Measurements from ENCODE around the gene CCDC68. TPM values are rescaled to one million over a fixed set of nuclear protein-coding genes. Genes with fewer than 3 reads are reported as not detected.

The CCDC68 gene
- total and polyA plus RNA-seq, 9 donors: 0.39 to 3.3 (median 0.58) TPM

GRCh38 chr18:54948350-54948837 lies 10.9 kb downstream of the CCDC68 start:
- Histone ChIP-seq H3K9me3 (replicated peaks; ENCODE audit: control insufficient read depth, low read depth, low read length) (no peaks in the 10 kb centered on the region), H3K36me3 (ENCODE audit: control insufficient read depth, insufficient read depth, low read length) (no peaks in the 10 kb centered on the region), H3K4me1 (ENCODE audit: control insufficient read depth, insufficient read depth, low read length) (no peaks in the 10 kb centered on the region), H3K27me3 (ENCODE audit: control insufficient read depth, insufficient read depth, low read length) (no peaks in the 10 kb centered on the region), H3K4me3 (ENCODE audit: low read length) (no peak overlapping the region), H3K27ac (ENCODE audit: low read length) (no peak overlapping the region)
- 70% methylated on average over 3 of the region's 4 CpGs for WGBS (ENCODE audit: insufficient coverage)
- no peak for DNase-seq

GRCh38 chr18:54947091-54947490 lies 12.2 kb downstream of the CCDC68 start:
- DNase-seq: no peak
- no peak overlapping the region for H3K27ac ChIP-seq (ENCODE audit: low read length)
- H3K9me3 ChIP-seq (replicated peaks; ENCODE audit: control insufficient read depth, low read depth, low read length): no peaks in the 10 kb centered on the region
- no peaks in the 10 kb centered on the region for H3K4me1 ChIP-seq (ENCODE audit: control insufficient read depth, insufficient read depth, low read length)
- H3K4me3 ChIP-seq (ENCODE audit: low read length): no peak overlapping the region
- H3K36me3 ChIP-seq (ENCODE audit: control insufficient read depth, insufficient read depth, low read length): no peaks in the 10 kb centered on the region
- no CpG with 5 or more reads among the region's 1 CpG for WGBS (ENCODE audit: insufficient coverage)
- no peaks in the 10 kb centered on the region for H3K27me3 ChIP-seq (ENCODE audit: control insufficient read depth, insufficient read depth, low read length)

- H3K4me1 ChIP-seq (ENCODE audit: control insufficient read depth, insufficient read depth, low read length): no peaks in the 10 kb centered on the region
- DNase-seq: peak; percentile 24
- WGBS (ENCODE audit: insufficient coverage): no CpG with 5 or more reads among the region's 7 CpGs
- H3K4me3 ChIP-seq (ENCODE audit: low read length): peak overlapping the region; percentile 22
- no peaks in the 10 kb centered on the region for H3K27me3 ChIP-seq (ENCODE audit: control insufficient read depth, insufficient read depth, low read length)
- no peaks in the 10 kb centered on the region for H3K9me3 ChIP-seq (replicated peaks; ENCODE audit: control insufficient read depth, low read depth, low read length)
- peak overlapping the region; percentile 54 for H3K27ac ChIP-seq (ENCODE audit: low read length)
- no peaks in the 10 kb centered on the region for H3K36me3 ChIP-seq (ENCODE audit: control insufficient read depth, insufficient read depth, low read length)
Measured at GRCh38 chr18:54946149-54946581, 13.1 kb downstream of the CCDC68 start.

- Histone ChIP-seq H3K4me1 (ENCODE audit: control insufficient read depth, insufficient read depth, low read length) (no peaks in the 10 kb centered on the region), H3K36me3 (ENCODE audit: control insufficient read depth, insufficient read depth, low read length) (no peaks in the 10 kb centered on the region), H3K27ac (ENCODE audit: low read length) (no peak overlapping the region), H3K27me3 (ENCODE audit: control insufficient read depth, insufficient read depth, low read length) (no peaks in the 10 kb centered on the region), H3K4me3 (ENCODE audit: low read length) (no peak overlapping the region), H3K9me3 (replicated peaks; ENCODE audit: control insufficient read depth, low read depth, low read length) (no peaks in the 10 kb centered on the region)
- 50% methylated on average over 1 of the region's 4 CpGs for WGBS (ENCODE audit: insufficient coverage)
- DNase-seq: peak; percentile 26
Measured at GRCh38 chr18:54945576-54946125, 13.6 kb downstream of the CCDC68 start.

GRCh38 chr18:54942569-54942968 lies 16.7 kb downstream of the CCDC68 start:
- Histone ChIP-seq H3K4me1 (ENCODE audit: control insufficient read depth, insufficient read depth, low read length) (no peaks in the 10 kb centered on the region), H3K27ac (ENCODE audit: low read length) (no peak overlapping the region), H3K9me3 (replicated peaks; ENCODE audit: control insufficient read depth, low read depth, low read length) (no peaks in the 10 kb centered on the region), H3K27me3 (ENCODE audit: control insufficient read depth, insufficient read depth, low read length) (no peaks in the 10 kb centered on the region), H3K4me3 (ENCODE audit: low read length) (no peak overlapping the region), H3K36me3 (ENCODE audit: control insufficient read depth, insufficient read depth, low read length) (no peaks in the 10 kb centered on the region)
- no peak for DNase-seq
- no CpG with 5 or more reads among the region's 3 CpGs for WGBS (ENCODE audit: insufficient coverage)

- no peaks in the 10 kb centered on the region for H3K27me3 ChIP-seq (ENCODE audit: control insufficient read depth, insufficient read depth, low read length)
- WGBS (ENCODE audit: insufficient coverage): no CpG with 5 or more reads among the region's 4 CpGs
Measured at GRCh38 chr18:54942144-54942543, 17.1 kb downstream of the CCDC68 start.

GRCh38 chr18:54939361-54939917 lies 19.8 kb downstream of the CCDC68 start:
- WGBS (ENCODE audit: insufficient coverage): 83% methylated on average over 5 of the region's 7 CpGs
- Histone ChIP-seq H3K36me3 (ENCODE audit: control insufficient read depth, insufficient read depth, low read length) (no peaks in the 10 kb centered on the region), H3K9me3 (replicated peaks; ENCODE audit: control insufficient read depth, low read depth, low read length) (no peaks in the 10 kb centered on the region), H3K27me3 (ENCODE audit: control insufficient read depth, insufficient read depth, low read length) (no peaks in the 10 kb centered on the region), H3K4me3 (ENCODE audit: low read length) (no peak overlapping the region), H3K4me1 (ENCODE audit: control insufficient read depth, insufficient read depth, low read length) (no peaks in the 10 kb centered on the region), H3K27ac (ENCODE audit: low read length) (no peak overlapping the region)
- no peak for DNase-seq

More at GRCh38 chr18:54942144-54942543, 17.1 kb downstream of the CCDC68 start:
- no peak for DNase-seq
- no peaks in the 10 kb centered on the region for H3K9me3 ChIP-seq (replicated peaks; ENCODE audit: control insufficient read depth, low read depth, low read length)
- no peaks in the 10 kb centered on the region for H3K4me1 ChIP-seq (ENCODE audit: control insufficient read depth, insufficient read depth, low read length)
- no peak overlapping the region for H3K27ac ChIP-seq (ENCODE audit: low read length)
- no peak overlapping the region for H3K4me3 ChIP-seq (ENCODE audit: low read length)
- H3K36me3 ChIP-seq (ENCODE audit: control insufficient read depth, insufficient read depth, low read length): no peaks in the 10 kb centered on the region

- Histone ChIP-seq H3K27ac (ENCODE audit: low read length) (no peak overlapping the region), H3K27me3 (ENCODE audit: control insufficient read depth, insufficient read depth, low read length) (no peaks in the 10 kb centered on the region), H3K36me3 (ENCODE audit: control insufficient read depth, insufficient read depth, low read length) (no peaks in the 10 kb centered on the region), H3K4me1 (ENCODE audit: control insufficient read depth, insufficient read depth, low read length) (no peaks in the 10 kb centered on the region), H3K4me3 (ENCODE audit: low read length) (no peak overlapping the region), H3K9me3 (replicated peaks; ENCODE audit: control insufficient read depth, low read depth, low read length) (no peaks in the 10 kb centered on the region)
- no peak for DNase-seq
- WGBS (ENCODE audit: insufficient coverage): no CpG with 5 or more reads among the region's 3 CpGs
Measured at GRCh38 chr18:54938506-54938905, 20.8 kb downstream of the CCDC68 start.

GRCh38 chr18:54932472-54932871 lies 26.8 kb downstream of the CCDC68 start:
- Histone ChIP-seq H3K36me3 (ENCODE audit: control insufficient read depth, insufficient read depth, low read length) (no peaks in the 10 kb centered on the region), H3K27ac (ENCODE audit: low read length) (no peak overlapping the region), H3K4me1 (ENCODE audit: control insufficient read depth, insufficient read depth, low read length) (no peaks in the 10 kb centered on the region), H3K4me3 (ENCODE audit: low read length) (no peak overlapping the region), H3K9me3 (replicated peaks; ENCODE audit: control insufficient read depth, low read depth, low read length) (no peaks in the 10 kb centered on the region), H3K27me3 (ENCODE audit: control insufficient read depth, insufficient read depth, low read length) (no peaks in the 10 kb centered on the region)
- 20% methylated on average over 1 of the region's 1 CpG for WGBS (ENCODE audit: insufficient coverage)
- no peak for DNase-seq

- Histone ChIP-seq H3K27me3 (ENCODE audit: control insufficient read depth, insufficient read depth, low read length) (no peaks in the 10 kb centered on the region), H3K4me3 (ENCODE audit: low read length) (no peak overlapping the region), H3K36me3 (ENCODE audit: control insufficient read depth, insufficient read depth, low read length) (no peaks in the 10 kb centered on the region), H3K4me1 (ENCODE audit: control insufficient read depth, insufficient read depth, low read length) (no peaks in the 10 kb centered on the region), H3K27ac (ENCODE audit: low read length) (no peak overlapping the region), H3K9me3 (replicated peaks; ENCODE audit: control insufficient read depth, low read depth, low read length) (no peaks in the 10 kb centered on the region)
- DNase-seq: no peak
- 92% methylated on average over 2 of the region's 4 CpGs for WGBS (ENCODE audit: insufficient coverage)
Measured at GRCh38 chr18:54931152-54931551, 28.1 kb downstream of the CCDC68 start.

All from muscle of leg (tissue), 11 donors.